Measurements from ENCODE around the gene KLHDC3. TPM values are rescaled to one million over a fixed set of nuclear protein-coding genes. Genes with fewer than 3 reads are reported as not detected.
A peak's percentile ranks its signal among the peaks of the same experiment; 100 is the strongest.

KLHDC3 gene
- total RNA-seq, 6 experiments from 2014 or later: 26.4 to 46.2 (median 41.7) TPM

GRCh38 chr6:42978839-42979522 lies 35.1 kb upstream of the KLHDC3 start, which contains the start of gene PEX6:
PEX6 (minus strand) TSS chr6:42979181; CDS start chr6:42979150, 31 bp downstream.
- peak; percentile 93 to 95 (median 94) for ATAC-seq
- peak; percentile 90 to 93 (median 91) for DNase-seq
- Histone ChIP-seq H3K4me3 (peak within 1 kb of the TSS; percentile 85 to 99 (median 95)), H3K9me3 (no peaks in the 10 kb centered on the region), H3K27me3 (no peaks in the 10 kb centered on the region), H3K36me3 (no peaks in the 10 kb centered on the region), H3K4me1 (peaks cover 0 to 25% (median 2%) of the 10 kb centered on the region in 4 donors), H3K27ac (peak within 1 kb of the TSS; percentile 77 to 87 (median 82))
- intact Hi-C loops (cut with DNase I): no loop called here
- 0% methylated on average over 9 of the region's 59 CpGs for WGBS (ENCODE audit: insufficient coverage, low coverage, low lambda C conversion rate, missing lambda C conversion rate)
- TF ChIP-seq, protein P1, sequence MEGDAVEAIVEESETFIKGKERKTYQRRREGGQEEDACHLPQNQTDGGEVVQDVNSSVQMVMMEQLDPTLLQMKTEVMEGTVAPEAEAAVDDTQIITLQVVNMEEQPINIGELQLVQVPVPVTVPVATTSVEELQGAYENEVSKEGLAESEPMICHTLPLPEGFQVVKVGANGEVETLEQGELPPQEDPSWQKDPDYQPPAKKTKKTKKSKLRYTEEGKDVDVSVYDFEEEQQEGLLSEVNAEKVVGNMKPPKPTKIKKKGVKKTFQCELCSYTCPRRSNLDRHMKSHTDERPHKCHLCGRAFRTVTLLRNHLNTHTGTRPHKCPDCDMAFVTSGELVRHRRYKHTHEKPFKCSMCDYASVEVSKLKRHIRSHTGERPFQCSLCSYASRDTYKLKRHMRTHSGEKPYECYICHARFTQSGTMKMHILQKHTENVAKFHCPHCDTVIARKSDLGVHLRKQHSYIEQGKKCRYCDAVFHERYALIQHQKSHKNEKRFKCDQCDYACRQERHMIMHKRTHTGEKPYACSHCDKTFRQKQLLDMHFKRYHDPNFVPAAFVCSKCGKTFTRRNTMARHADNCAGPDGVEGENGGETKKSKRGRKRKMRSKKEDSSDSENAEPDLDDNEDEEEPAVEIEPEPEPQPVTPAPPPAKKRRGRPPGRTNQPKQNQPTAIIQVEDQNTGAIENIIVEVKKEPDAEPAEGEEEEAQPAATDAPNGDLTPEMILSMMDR (IDR thresholded peaks at IDR 0.05): no peak
- TF ChIP-seq POLR2A (IDR thresholded peaks at IDR 0.05): peak; percentile 77

DNA sequence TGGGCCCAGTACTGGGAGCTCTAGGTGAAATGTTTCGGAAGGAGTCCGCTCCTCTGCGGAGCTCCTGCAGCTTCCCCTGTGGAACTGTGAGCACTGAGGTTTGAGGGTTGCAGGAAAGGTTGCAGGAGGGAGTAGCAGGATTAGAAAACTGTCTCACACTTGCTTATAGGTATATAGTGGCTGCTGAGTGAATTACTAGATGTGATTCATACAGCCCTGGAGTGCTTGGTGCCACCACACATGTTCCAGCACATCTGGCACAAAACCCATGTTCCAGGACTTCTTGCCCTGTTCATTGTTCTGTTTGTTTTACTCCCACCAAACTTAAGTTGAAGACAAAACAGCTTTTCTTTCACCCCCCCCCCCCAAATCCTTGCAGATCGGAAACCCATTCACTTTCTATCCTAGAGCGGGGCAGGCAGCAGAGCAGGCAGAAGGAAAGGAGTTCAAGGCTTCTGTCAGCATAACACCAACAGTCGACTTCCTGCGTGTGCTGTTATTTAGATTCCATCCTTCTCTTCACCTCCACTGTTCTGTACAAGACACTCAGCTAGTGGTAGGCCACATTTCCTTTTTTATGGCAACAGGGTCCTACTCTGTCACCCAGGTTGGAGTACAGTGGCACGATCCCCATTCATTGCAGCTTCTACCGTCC lies 34.4 kb upstream of the KLHDC3 start:
- H3K27ac ChIP-seq: peak overlapping the region; percentile 77 to 87 (median 82)
- WGBS (ENCODE audit: insufficient coverage, low coverage, low lambda C conversion rate, missing lambda C conversion rate): 34% methylated on average over 7 of the region's 9 CpGs
- peaks cover 0 to 26% (median 2%) of the 10 kb centered on the region in 4 donors for H3K4me1 ChIP-seq
- ATAC-seq (peak in 2 of 4 donors; percentile 14 to 17), DNase-seq (no peak)
- H3K36me3 ChIP-seq: no peaks in the 10 kb centered on the region
- intact Hi-C loops (cut with DNase I): loop anchor here in 1 of 2 donors (10.0 kb wide), 1 partner anchor 55 kb away; the partner anchor contains the start of gene CNPY3
- TF ChIP-seq, protein P1 (IDR thresholded peaks at IDR 0.05): no peak
- no peak for TF ChIP-seq POLR2A (IDR thresholded peaks at IDR 0.05)
- H3K4me3 ChIP-seq: peak overlapping the region; percentile 85 to 99 (median 95)
- no peaks in the 10 kb centered on the region for H3K27me3 ChIP-seq
- H3K9me3 ChIP-seq: no peaks in the 10 kb centered on the region

DNA sequence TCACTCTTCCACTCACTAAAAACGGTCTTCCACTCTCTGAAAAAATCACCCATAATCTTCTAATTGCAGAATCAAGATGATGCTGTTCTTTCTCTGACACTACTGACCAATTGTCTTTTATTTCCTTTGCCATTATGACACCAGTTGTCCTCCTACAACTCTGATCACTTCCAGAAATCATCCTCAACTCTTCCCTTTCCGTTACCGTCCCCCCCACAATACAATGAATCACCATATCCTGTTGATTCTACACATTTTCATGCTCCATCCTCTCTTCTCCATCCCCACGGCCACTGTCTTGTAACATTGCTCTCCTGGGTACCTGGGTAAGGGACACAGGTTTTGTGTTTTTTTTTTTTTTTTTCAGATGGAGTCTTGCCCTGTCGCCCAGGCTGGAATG lies 32.2 kb upstream of the KLHDC3 start:
- DNase-seq (no peak), ATAC-seq (no peak)
- peaks cover 0 to 39% (median 5%) of the 10 kb centered on the region in 4 donors for H3K4me1 ChIP-seq
- no peaks in the 10 kb centered on the region for H3K36me3 ChIP-seq
- intact Hi-C loops (cut with DNase I): loop anchor here in 1 of 2 donors (10.0 kb wide), 1 partner anchor 57 kb away; the partner anchor contains the start of gene CNPY3
- no peaks in the 10 kb centered on the region for H3K9me3 ChIP-seq
- 79% methylated on average over 4 of the region's 5 CpGs for WGBS (ENCODE audit: insufficient coverage, low coverage, low lambda C conversion rate, missing lambda C conversion rate)
- no peak for TF ChIP-seq POLR2A (IDR thresholded peaks at IDR 0.05)
- TF ChIP-seq, protein P1 (IDR thresholded peaks at IDR 0.05): no peak
- no peak overlapping the region for H3K27ac ChIP-seq
- H3K27me3 ChIP-seq: no peaks in the 10 kb centered on the region
- H3K4me3 ChIP-seq: no peak overlapping the region

- peak within 1 kb of the TSS; percentile 52 to 66 (median 60) for H3K27ac ChIP-seq
- DNase-seq: peak; percentile 96 to 98 (median 98)
- no peaks in the 10 kb centered on the region for H3K27me3 ChIP-seq
- intact Hi-C loops (cut with DNase I): loop anchor here in 1 of 2 donors (10.0 kb wide), 1 partner anchor 59 kb away; the partner anchor contains the start of gene CNPY3
- no peaks in the 10 kb centered on the region for H3K9me3 ChIP-seq
- peaks cover 0 to under 1% (median 0%) of the 10 kb centered on the region in 4 donors for H3K36me3 ChIP-seq
- TF ChIP-seq, protein P1 (IDR thresholded peaks at IDR 0.05): peak in 2 of 4 donors; percentile 6 to 17
- peak; percentile 85 for TF ChIP-seq POLR2A (IDR thresholded peaks at IDR 0.05)
- peak within 1 kb of the TSS; percentile 87 to 90 (median 89) for H3K4me3 ChIP-seq
- H3K4me1 ChIP-seq: peaks cover 0 to 27% (median 3%) of the 10 kb centered on the region in 4 donors
- peak; percentile 94 to 96 (median 96) for ATAC-seq
- under 1% methylated on average over 41 of the region's 59 CpGs for WGBS (ENCODE audit: insufficient coverage, low coverage, low lambda C conversion rate, missing lambda C conversion rate)
Measured at GRCh38 chr6:42984001-42984923, 29.8 kb upstream of the KLHDC3 start, which contains the start of gene PPP2R5D. PPP2R5D (plus strand) TSS chr6:42984570; CDS start chr6:42984678, 108 bp downstream.

Measured in right lobe of liver (tissue), 6 donors.